ENCODE data around the gene CHRM5. TPM values are rescaled to one million over a fixed set of nuclear protein-coding genes. Genes with fewer than 3 reads are reported as not detected.

CHRM5 gene
- total RNA-seq, 1 experiment from 2014 or later, result not detected

DNA sequence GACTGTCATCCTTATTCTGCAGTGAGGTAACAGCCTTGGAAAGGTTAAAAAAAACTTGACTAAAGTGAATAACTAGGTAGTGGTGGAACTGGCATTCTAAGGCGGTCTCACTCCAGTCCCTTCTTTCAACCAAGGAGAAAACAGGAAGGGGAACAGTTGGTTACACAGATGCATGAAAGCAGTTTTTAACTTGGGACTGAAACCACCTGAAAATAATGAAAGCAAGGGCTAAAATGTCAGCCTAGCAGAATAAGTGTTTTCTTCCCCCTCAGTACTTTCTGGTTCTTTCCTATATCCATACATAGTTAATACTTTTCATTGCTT, 71.5 kb downstream of the CHRM5 start:
- H3K4me2 ChIP-seq (ENCODE audit: low read length), result peak overlapping the region; percentile 99
- no peak overlapping the region for H2AFZ ChIP-seq (ENCODE audit: low read depth, low read length, poor library complexity, severe bottlenecking)
- no peak overlapping the region for H3K27ac ChIP-seq (ENCODE audit: low read depth, low read length)
- BruUV-seq (replicated peaks), result no TSS peak
- no peak overlapping the region; the same call in 1 of the 2 replicates for H3K9ac ChIP-seq (ENCODE audit: low read length)
- TF ChIP-seq JUND (IDR thresholded peaks at IDR 0.05) (no peak), RAD21 (IDR thresholded peaks at IDR 0.05; ENCODE audit: low read depth) (no peak), SIN3A (IDR thresholded peaks at IDR 0.05; ENCODE audit: low read depth) (no peak)
- TF ChIP-seq, protein P1, sequence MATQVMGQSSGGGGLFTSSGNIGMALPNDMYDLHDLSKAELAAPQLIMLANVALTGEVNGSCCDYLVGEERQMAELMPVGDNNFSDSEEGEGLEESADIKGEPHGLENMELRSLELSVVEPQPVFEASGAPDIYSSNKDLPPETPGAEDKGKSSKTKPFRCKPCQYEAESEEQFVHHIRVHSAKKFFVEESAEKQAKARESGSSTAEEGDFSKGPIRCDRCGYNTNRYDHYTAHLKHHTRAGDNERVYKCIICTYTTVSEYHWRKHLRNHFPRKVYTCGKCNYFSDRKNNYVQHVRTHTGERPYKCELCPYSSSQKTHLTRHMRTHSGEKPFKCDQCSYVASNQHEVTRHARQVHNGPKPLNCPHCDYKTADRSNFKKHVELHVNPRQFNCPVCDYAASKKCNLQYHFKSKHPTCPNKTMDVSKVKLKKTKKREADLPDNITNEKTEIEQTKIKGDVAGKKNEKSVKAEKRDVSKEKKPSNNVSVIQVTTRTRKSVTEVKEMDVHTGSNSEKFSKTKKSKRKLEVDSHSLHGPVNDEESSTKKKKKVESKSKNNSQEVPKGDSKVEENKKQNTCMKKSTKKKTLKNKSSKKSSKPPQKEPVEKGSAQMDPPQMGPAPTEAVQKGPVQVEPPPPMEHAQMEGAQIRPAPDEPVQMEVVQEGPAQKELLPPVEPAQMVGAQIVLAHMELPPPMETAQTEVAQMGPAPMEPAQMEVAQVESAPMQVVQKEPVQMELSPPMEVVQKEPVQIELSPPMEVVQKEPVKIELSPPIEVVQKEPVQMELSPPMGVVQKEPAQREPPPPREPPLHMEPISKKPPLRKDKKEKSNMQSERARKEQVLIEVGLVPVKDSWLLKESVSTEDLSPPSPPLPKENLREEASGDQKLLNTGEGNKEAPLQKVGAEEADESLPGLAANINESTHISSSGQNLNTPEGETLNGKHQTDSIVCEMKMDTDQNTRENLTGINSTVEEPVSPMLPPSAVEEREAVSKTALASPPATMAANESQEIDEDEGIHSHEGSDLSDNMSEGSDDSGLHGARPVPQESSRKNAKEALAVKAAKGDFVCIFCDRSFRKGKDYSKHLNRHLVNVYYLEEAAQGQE (IDR thresholded peaks at IDR 0.05; ENCODE audit: low read depth), result no peak
- CTCF ChIA-PET, result interaction anchor here (1.1 kb wide), 1 partner anchor 70 kb away, joined by 3 read pairs; no protein-coding TSS in a partner anchor
- H3K79me2 ChIP-seq (ENCODE audit: insufficient read depth, low read length), result no peaks in the 10 kb centered on the region
- intact Hi-C loops (cut with micrococcal nuclease), result no loop called here
- H3K27me3 ChIP-seq (ENCODE audit: insufficient read depth, low read length), result no peaks in the 10 kb centered on the region
- no peaks in the 10 kb centered on the region for H4K20me1 ChIP-seq (ENCODE audit: insufficient read depth)
- ATAC-seq, result no peak
- peak overlapping the region in 1 of 2 experiments; percentile 80; a peak in 2 of 4 replicates for H3K4me3 ChIP-seq (replicated peaks in 1 of 2; ENCODE audit: low read depth in 1 of 2, low read length in 2 of 2)
- H3K36me3 ChIP-seq (ENCODE audit: control insufficient read depth in 1 of 2, insufficient read depth in 2 of 2, low read length in 2 of 2), result no peaks in the 10 kb centered on the region
- POLR2A ChIA-PET, result interaction anchor here (1.2 kb wide), 1 partner anchor 10 kb away, joined by 3 read pairs; no protein-coding TSS in a partner anchor
- H3K9me2 ChIP-seq (ENCODE audit: insufficient read depth), result no peaks in the 10 kb centered on the region
- peaks cover 4 to 18% of the 10 kb centered on the region in 2 experiments; a peak in 3 of 4 replicates for H3K4me1 ChIP-seq (ENCODE audit: control insufficient read depth in 1 of 2, insufficient read depth in 2 of 2, low read length in 2 of 2)
- RAD21 ChIA-PET (ENCODE audit: low non-redundant PET in 1 of 2, low total read pairs in 2 of 2, uncharacterized antibody in 2 of 2, unreplicated experiment in 2 of 2), result no interaction called here
- no peaks in the 10 kb centered on the region for H3K9me3 ChIP-seq (ENCODE audit: control insufficient read depth in 1 of 2, insufficient read depth in 1 of 2, low read depth in 1 of 2, low read length in 2 of 2)
- DNase-seq (ENCODE audit: low read depth, low spot score), result no peak

DNA sequence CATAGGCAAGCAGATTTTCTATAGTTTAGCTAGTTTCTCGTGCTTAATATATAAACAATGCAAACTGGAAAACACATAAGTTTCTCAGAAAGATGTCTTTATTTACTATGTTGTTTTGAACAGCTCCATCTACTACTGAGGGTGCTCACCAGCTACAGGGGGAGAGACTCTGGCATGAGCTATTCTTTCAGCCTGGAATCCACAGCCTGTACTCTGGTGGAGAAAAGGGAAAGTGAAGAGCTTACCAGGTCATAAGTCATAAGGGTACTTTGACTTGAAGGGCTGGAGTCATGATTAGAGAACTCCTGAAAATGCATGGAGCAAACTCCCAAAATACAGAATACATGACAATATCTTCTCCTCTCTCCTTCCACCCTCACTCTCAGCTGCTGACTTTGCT, 75.1 kb downstream of the CHRM5 start:
- RAD21 ChIA-PET (ENCODE audit: low non-redundant PET in 1 of 2, low total read pairs in 2 of 2, uncharacterized antibody in 2 of 2, unreplicated experiment in 2 of 2), result no interaction called here
- Histone ChIP-seq H3K9me2 (ENCODE audit: insufficient read depth) (no peaks in the 10 kb centered on the region), H2AFZ (ENCODE audit: low read depth, low read length, poor library complexity, severe bottlenecking) (no peak overlapping the region), H3K9me3 (ENCODE audit: control insufficient read depth in 1 of 2, insufficient read depth in 1 of 2, low read depth in 1 of 2, low read length in 2 of 2) (no peaks in the 10 kb centered on the region), H3K9ac (ENCODE audit: low read length) (no peak overlapping the region), H3K4me2 (ENCODE audit: low read length) (no peak overlapping the region), H3K36me3 (ENCODE audit: control insufficient read depth in 1 of 2, insufficient read depth in 2 of 2, low read length in 2 of 2) (no peaks in the 10 kb centered on the region), H4K20me1 (ENCODE audit: insufficient read depth) (no peaks in the 10 kb centered on the region), H3K4me1 (ENCODE audit: control insufficient read depth in 1 of 2, insufficient read depth in 2 of 2, low read length in 2 of 2) (peaks cover 4 to 10% of the 10 kb centered on the region in 2 experiments; a peak in 3 of 4 replicates), H3K27ac (ENCODE audit: low read depth, low read length) (no peak overlapping the region), H3K4me3 (replicated peaks in 1 of 2; ENCODE audit: low read depth in 1 of 2, low read length in 2 of 2) (no peak overlapping the region), H3K79me2 (ENCODE audit: insufficient read depth, low read length) (no peaks in the 10 kb centered on the region), H3K27me3 (ENCODE audit: insufficient read depth, low read length) (no peaks in the 10 kb centered on the region)
- intact Hi-C loops (cut with micrococcal nuclease), result no loop called here
- no peak for ATAC-seq
- TF ChIP-seq YY1 (IDR thresholded peaks at IDR 0.05; ENCODE audit: extremely low read depth, insufficient replicate concordance, low read depth, low read length), result no peak
- no peak for TF ChIP-seq CBX3 (IDR thresholded peaks at IDR 0.05; ENCODE audit: low read depth)
- no peak for TF ChIP-seq SP1 (IDR thresholded peaks at IDR 0.05; ENCODE audit: low read depth)
- TF ChIP-seq SIN3A (IDR thresholded peaks at IDR 0.05; ENCODE audit: low read depth), result no peak
- TF ChIP-seq, protein P2, sequence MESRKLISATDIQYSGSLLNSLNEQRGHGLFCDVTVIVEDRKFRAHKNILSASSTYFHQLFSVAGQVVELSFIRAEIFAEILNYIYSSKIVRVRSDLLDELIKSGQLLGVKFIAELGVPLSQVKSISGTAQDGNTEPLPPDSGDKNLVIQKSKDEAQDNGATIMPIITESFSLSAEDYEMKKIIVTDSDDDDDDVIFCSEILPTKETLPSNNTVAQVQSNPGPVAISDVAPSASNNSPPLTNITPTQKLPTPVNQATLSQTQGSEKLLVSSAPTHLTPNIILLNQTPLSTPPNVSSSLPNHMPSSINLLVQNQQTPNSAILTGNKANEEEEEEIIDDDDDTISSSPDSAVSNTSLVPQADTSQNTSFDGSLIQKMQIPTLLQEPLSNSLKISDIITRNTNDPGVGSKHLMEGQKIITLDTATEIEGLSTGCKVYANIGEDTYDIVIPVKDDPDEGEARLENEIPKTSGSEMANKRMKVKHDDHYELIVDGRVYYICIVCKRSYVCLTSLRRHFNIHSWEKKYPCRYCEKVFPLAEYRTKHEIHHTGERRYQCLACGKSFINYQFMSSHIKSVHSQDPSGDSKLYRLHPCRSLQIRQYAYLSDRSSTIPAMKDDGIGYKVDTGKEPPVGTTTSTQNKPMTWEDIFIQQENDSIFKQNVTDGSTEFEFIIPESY (IDR thresholded peaks at IDR 0.05; ENCODE audit: extremely low read depth, insufficient replicate concordance, low read length), result no peak
- no peak for TF ChIP-seq JUND (IDR thresholded peaks at IDR 0.05)
- no peak for TF ChIP-seq TCF7L2 (IDR thresholded peaks at IDR 0.05; ENCODE audit: borderline replicate concordance, extremely low read depth, insufficient read depth, insufficient read length)
- no TSS peak for BruUV-seq (replicated peaks)
- CTCF ChIA-PET, result no interaction called here
- POLR2A ChIA-PET, result no interaction called here
- no peak for DNase-seq (ENCODE audit: low read depth, low spot score)
